ENCODE results near the gene FAIM2.

- TF ChIP-seq CTCF (IDR thresholded peaks at IDR 0.05; ENCODE audit: poor library complexity) (no peak), EZH2 (IDR thresholded peaks at IDR 0.05; ENCODE audit: borderline replicate concordance) (no peak)
Observed at GRCh38 chr12:49887536-49888401, 15.9 kb downstream of the FAIM2 start.

Data from hepatocyte (in vitro differentiated cells).